Suprapubic skin (tissue), 3 donors: ENCODE data around the gene PMEPA1.

Experiments used
- CTCF ChIP-seq, 2 donors: fragments of 200-600 bp in 1 of 2; fragments of 450-650 bp in 1 of 2; sonication (generic) in 1 of 2; IDR thresholded peaks; one replicate each; pipeline ENCODE4 v1.5.1; 2016 to 2019; ENCODE audit warnings: antibody characterized with exemption in 2 of 2, mild to moderate bottlenecking in 1 of 2, moderate library complexity in 1 of 2
- EP300 ChIP-seq: sonication (generic); formaldehyde crosslinking; IDR thresholded peaks from one replicate; pipeline ENCODE4 v1.6.1; 2017; ENCODE audit warnings: antibody characterized with exemption
- POLR2A ChIP-seq, 2 donors: fragments of 450-650 bp; IDR thresholded peaks; one replicate each; pipeline ENCODE4 v1.6.1; 2017; ENCODE audit warnings: antibody characterized with exemption in 2 of 2, mild to moderate bottlenecking in 2 of 2, moderate library complexity in 2 of 2

GRCh38 chr20:57684808-57685140 is 25.0 kb downstream of the PMEPA1 start:
- TF ChIP-seq CTCF (IDR thresholded peaks at IDR 0.05) (no peak), POLR2A (IDR thresholded peaks at IDR 0.05) (no peak), EP300 (no peak)
